DMS153 treated with DMSO at 0.1 percent for 48 hours (cell line): Measurements from ENCODE around the gene ABCA2.
A peak's percentile ranks its signal among the peaks of the same experiment; 100 is the strongest.
"Not testable (repeated sequence)": the region's sequence is repeated elsewhere in the genome, so short reads cannot be mapped to it uniquely, and the experiment has no call there.

Experiments used
- DNase-seq: peaks from one replicate; lab custom pipeline; 2025; ENCODE audit not compliant: unreplicated experiment; lab: John Stamatoyannopoulos, UW

Gene ABCA2

DNA sequence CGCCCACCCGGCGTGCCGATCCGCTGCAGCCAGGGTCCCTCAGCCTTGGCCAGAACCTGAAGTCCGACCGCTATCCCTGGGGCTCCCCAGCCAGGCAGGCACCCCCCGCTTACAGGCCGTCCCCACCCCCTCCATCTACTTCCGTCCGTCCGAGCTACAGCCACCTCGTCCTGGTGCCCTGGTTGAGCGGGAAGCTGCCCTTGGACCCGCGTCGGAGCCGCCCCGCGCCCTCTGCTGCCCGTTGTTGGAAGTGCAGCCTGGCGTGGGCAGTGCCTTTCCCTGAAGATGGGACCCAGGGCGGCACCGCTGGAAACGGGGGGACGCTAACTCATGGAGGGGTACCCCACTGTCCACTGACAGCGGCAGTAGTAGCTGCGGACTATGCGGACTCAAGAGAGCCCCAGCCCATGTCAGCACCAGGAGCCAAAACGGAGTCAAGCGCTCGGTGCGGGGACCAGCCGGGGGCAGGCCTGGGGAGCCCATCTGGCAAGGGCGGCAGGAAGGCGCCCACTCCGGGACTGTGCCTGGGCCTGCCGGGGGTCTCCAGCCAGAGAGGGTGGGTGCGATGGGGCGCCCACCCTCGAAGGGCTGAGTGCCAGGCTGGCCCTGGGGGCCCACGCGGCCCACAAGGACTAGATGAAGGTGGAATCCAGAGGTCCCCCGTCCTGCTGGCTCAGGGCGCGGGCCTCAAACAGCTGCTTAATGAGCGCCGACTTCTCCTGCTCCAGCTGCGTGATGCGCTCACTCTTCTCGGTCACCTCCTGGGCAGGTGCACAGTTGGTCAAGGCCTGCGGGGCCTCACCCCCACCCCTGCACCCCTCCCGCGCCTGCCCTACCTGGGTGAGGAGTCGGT is 36.2 kb upstream of the ABCA2 start:
- no peak for DNase-seq

DNA sequence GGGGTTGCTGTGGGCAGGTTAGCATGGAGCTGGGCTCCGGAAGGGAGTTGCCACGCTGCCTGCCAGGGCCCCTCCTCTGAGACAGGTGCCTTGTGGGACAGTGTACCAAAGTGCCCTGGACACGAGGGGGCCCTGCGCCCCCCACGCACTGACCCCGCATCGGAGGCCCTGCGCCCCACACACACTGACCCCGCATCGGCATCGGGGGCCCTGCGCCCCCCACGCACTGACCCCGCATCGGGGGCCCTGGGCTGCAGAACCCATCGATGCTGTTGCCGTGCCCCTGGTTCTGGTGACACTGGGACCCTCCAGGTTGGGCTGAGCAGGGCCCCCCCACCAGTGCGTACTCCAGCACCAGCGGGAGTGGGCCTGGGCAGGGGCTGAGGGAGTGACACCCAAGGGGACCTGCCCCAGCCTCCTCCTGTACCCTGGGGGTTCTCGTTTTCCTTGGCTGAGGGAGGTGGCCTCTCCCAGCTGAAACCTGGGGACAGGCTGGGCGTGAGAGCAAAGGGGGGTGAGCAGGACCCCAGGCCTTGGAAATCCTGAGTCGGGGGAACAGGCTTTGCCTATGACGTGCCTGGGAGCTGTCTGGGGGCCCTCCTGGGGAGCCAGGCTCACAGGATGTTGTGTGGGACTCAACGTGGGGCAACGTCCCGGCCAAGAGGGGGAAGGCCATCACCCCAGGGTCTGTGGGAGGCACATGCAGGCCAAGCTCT is 35.4 kb upstream of the ABCA2 start:
- no peak for DNase-seq

DNA sequence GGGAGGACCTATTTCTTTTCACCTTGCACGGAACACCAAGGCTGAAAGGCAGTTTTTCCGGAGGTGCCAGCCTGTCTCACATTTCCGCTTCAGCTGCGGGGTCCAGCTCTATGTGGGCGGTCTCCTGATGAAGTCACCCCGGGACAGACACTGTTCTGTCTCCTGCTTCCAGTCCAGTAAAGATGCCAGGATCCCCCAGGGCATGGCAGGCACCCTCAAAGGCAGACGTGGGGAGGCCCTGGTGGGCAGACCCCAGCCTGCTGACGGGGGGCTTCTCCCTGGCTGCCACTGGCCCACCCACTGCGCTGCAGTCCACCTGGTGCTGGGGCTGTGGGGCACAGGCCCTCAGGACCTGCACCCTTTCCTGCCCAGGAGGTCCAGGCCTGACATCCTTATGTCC is 34.8 kb upstream of the ABCA2 start:
- DNase-seq, result not testable (repeated sequence)

DNA sequence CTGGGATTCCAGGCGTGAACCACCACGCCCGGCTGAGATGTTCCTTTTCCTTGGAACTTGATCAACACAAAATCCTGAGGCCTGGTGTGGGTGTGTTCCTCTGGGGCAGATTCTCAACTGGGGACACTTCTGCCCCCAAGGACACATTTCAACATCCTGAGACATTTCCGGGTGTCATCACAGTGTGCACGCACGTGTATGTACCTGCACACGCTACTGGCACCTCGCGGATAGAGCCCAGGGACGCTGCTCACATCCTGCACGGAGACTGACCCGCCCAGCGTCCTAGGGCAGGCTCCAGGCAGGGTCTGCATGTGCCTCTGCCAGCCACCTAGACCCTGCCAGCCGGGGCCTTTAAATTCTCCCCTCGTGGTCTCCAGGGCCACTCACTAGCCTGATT is 34.3 kb upstream of the ABCA2 start:
- no peak for DNase-seq

DNA sequence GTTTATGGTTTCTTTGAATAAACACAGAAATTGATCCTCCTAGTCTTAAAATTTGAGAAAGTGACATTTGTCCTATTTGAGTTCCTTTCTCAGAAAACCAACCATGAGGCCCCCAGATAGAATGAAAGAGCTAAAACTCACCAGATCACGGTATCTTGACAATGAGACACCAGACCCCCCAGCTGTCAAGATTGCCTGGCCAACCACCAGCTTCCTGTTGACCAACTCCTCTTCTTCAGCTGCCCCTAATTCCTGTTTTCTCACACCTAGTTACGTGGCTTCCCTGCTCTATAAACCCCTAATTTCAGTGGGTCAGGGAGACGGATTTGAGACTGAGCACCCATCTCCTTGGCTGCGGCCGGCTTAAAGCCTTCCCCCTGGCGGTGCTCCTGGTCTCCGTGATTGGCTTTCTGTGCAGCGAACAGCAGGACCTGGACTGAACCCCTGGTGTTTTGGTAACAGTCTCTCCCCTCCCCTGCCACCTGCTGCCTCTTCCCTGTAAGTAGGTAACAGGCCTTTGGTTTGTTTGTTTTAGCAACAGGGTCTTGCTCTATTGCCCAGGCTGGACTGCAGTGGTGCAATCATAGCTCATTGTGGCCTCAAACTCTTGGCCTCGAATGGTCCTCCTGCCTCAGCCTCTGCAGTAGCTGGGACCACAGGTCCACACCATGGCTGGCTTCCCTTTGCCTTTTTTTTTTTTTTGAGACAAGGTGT is 30.6 kb upstream of the ABCA2 start:
- no peak for DNase-seq

DNA sequence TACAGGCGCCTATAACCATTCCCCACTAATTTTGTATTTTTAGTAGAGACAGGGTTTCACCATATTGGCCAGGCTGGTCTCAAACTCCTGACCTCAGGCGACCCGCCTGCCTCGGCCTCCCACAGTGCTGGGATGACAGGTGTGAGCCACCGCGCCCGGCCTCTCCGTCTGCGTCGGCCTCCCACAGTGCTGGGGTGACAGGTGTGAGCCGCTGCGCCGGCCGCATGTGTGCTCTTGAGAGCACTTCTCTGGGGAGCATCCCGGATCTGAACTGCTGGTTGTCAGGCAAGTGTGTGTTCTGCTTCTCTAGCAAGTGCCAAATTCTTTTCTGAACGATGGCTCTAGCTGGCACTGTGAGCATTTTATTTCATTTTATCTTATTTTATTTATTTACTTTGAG is 29.5 kb upstream of the ABCA2 start:
- peak; percentile 31 for DNase-seq

DNA sequence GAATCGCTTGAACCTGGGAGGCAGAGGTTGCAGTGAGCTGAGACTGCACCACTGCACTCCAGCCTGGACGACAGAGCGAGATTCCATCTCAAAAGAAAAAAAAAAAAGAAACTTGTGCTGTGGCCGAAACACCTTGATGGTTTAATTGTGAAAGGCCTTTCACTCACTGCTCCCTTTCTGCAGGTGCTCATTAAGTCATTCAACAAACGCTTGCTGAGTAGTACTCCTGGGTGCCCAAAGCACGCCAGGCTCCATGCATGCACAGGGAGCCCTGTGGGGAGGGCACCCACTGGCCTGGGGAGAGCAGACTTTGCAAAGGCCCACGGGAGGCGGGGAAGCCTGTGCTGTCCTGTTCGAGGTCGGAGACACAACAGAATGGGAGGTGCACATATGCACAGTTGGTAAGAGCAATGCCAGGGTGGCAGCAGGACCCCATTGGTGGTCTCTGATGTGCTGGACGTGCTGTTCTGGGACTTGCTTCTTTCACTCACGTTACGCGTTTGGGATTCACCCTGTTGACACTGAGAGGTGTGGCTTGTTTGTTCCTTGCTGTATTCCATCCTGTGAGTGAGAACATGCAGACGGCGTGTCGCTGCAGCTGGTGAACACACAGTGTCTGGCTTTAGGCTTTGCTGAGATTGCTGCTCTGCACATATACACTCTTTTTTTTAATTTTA is 28.8 kb upstream of the ABCA2 start:
- no peak for DNase-seq

DNA sequence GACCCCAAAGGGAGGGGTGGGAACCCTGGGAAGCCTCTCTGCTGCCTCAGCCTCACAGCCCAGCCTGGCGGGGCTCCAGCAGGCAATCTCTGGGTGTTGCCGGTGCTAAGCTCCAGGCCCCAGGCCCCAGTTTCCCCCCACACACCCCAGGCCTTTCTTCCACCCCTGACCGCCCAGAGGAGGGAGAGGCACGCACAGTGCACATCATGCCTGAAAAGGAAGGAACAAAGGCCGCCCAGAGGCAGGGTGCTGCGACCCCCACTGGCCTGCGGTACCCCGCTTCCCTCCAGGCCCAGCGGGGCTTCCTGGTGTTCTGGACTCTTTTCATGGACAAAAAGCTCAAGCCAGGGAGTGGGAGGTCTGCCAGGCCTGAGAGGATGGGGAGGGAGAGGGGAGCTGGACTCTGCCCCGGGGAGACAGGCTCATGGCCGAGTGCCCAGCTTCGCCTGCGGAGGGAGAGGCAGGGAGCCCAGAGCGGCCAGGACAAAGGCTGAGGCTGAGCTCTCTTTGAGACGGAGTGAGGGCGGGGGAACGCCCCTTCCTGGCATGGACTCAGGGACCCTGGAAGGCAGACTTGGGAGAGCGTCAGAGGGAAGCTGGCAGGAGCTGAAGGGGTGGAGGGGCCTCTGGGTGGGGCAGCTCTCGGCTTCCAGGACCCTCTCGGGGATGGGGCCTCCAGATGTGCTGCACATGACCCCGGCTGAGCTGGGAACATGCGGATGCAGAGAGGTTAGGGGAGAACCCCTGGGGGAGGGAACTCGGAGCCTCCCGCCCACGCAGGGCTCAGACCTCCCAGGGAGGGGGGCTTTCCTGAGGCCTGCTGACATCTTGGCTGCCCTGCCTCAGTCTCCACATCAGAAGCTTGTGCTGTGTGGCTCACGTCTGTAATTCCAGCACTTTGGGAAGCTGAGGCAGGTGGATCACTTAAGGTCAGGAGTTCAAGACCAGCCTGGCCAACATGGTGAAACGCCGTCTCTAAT is 27.6 kb upstream of the ABCA2 start:
- peak; percentile 53 for DNase-seq

DNA sequence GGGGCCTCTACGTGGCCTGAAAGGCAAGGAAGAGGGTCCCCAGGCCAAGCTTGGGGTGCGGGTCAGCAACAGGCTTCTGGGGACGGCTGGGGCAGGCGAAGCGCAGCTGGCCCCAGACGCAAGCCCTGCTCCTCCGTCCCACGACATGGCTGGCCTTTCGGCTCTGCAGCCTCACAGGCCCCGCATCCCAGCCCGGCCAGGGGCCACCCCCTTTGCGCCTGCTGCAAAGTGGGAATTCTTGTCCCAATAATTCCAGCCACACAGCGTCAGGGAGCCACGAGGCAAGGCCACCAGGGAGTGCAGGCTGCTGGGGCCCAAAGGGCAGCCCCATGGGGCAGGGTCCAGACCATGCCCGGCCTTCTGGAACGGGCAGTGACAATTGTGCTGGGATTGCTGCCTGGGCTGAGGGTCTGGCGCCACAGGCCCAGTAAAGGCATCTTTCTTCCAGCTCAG is 26.9 kb upstream of the ABCA2 start:
- no peak for DNase-seq

DNA sequence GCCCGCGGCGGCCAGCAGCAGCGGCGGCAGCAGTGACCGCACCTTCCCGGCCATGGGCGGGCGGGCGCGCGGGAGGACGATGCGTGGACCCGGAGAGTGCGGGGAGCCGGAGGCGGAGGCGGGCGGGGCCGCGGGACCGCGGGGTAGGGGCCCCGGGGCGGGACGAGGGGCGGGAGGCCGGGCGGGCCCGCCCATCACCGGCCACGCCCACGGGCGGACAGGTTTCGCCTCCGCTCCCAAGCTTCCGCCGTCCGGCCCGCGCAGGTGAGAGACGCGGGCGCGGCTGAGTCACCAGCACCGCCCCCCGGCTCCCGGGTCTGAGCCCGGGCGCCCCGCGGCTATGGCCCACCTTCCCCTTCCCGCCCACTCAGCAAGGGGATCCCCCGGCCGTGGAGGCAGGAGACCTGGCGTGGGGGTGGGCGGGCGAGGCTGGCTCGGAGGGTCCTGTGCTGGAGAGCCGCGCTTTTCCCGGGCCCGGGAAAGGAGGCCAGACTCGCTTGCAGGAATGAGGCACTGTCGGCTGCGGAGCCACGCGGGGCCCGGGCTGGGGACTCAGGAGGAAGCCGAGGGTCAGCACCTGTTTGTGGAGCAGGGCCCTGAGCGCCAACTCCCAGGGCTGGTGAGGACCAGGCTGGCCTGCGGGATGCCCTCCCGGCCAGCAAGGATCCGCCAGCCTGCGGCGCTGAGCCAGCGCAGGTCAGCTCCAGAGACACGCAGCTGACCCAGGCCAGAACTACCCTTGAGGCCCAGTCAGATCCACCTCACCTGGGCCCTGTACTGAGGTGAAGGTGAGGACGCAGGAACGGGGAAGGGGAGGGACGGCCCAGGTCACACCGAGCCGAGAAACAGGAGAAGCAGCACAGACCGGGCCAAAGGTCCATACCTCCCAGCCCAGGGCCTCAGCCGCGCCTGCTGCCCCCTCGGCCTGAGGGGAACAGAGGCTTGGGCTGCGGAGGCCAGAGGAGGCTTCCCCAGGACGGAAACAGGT is 26.2 kb upstream of the ABCA2 start, which contains the start of gene ENTPD2:
ENTPD2 (minus strand) TSS at position 118 of the 988 bp plus-strand sequence; CDS start at position 54, 64 bp downstream.
- DNase-seq, result peak; percentile 44

DNA sequence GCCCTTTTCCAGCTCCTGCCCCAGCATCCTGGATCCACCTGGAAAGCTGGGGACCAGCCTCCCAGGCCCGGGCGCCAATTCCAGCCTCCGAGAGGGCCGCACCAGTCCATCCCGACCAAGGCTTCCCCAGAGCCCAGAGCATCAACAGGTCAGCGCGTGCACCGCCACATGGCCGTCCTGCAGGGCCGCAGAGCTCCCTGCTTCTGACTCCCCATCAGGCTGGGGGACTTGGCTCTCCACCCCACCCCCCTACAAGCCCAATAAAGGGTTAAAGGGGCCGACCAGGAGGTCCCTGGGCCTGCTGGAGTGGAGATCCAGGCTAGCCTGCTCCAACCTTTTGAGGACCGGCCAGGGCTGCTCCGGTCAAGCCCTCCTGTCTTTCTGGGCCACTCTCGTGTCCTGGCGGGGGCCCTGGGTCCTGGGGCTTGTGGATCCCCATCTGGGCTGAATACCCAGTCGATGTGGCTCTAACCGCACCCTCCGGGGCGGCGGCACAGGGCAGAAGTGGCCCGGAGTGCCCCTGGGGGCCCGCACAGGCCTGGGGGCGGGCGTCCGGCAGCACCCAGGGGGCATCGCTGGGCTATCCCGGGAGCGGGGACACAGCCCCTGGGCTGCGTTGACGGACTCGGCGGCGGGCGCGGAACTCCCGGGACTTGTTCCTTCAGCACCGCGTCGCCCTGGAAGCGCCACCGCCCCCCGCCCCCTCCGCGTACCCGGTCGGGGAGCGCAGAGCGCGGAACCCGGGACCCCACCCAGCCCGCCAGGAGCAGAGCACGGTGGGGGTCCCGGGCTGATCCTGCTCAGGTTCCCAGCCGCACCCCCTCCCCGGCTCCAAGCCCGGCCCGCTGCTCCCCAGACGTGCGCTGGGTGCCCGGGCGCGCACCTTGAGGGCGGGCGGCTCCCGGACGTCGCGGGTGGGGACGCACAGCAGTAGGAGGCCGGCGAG is 25.2 kb upstream of the ABCA2 start:
- no peak for DNase-seq

DNA sequence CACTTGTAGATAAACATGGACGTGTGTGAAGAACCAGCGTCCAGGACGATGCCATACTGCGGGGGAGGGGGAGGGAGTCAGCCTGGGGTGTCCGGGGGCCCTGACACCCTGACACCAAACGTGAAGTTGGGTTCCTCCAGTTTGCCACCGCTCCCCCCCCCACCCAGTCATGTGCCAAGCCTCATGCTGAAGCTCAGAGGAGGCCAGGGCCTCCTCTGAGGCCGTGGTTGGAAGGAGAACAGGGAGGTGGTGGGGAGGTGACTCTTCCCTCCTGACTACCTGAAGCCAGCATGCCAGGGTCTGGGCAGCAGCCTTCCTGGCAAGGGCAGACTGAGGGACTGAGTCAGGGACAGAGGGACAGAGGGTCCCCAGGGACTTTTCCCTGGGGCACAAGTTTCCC is 24.3 kb upstream of the ABCA2 start:
- DNase-seq, result no peak

DNA sequence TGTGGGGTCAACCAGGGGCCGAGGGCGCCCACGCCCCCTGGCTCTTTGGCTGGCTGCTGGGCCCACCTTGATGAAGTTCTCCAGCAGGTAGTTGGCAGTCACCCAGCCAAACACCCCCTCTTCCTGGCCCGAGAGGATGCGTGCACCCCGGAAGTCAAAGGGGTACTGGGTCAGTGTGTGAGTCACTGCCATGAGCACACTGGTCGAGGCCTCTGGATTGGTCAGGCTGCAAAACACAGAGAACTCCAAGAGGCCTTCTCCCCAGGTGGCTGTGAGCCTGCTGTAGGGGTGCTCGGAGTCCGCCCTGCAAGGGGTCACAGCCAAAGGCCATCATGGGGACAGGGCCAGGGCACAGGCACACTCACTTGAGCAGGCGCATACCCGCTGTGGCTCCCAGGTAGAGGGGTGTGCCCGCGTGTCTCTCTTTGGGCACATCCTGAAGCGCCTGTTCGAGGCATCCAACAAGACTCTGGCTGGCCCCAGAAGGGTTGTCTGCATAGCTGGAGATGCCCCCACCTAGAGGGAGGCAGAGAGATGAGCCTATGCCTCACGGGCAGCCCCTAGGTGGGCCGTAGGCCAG is 23.2 kb upstream of the ABCA2 start:
- DNase-seq, result no peak

DNA sequence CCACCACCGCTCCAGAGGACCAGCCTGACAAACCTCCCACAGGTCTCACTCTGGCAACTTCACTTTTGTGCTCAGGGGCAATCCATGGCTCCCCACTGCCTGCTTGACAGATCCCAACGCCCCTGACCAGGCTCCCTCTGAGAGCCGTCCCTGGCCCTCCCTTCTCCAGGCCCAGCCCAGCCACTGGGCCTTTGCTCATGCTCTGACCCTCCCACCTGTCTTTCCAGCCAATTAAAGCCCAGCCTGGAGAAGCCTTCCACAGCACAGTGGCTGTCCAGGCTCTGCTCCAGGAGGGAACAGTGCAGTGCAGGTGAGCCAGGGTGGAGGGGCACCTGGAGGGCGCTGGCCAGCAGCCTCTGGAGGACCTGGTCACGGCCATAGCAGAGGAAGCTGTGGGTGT is 22.5 kb upstream of the ABCA2 start:
- no peak for DNase-seq

DNA sequence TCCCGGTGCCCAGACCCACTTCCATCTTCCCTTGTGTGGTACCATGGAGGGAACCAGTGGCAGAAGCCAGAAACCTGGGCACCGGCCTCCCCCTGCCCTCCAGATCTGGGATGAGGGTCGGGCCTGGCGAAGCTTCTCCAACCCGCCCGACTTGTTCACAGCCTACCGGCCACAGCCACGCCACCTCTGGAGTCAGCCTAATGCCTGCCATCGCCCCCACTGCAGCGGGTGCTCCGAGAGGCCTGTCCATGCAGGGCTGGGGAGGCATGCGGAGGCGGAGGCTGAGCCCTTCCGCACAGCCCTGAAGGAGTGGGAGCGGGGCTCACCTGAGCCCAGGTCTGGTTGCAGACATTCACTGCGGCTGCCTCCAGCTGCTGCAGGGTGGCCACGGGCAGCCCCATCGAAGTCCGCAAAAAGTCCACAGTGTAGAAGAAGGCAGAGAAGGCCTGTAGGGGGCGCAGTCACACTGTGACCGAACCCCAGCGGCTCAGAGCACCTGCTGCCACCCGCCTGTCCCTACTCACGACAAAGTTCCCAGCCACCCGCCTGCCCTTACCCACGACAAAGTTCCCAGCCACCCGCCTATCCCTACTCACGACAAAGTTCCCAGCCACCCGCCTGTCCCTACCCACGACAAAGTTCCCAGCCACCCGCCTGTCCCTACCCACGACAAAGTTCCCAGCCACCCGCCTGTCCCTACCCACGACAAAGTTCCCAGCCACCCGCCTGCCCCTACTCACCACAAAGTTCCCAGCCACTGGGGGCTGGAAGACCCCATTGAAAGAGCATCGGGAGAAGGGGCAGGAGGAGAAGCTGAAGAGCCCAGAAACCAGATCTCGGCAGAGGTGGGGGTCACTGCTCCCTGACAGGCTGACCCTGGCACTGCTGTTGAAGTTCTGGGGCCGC is 21.8 kb upstream of the ABCA2 start:
- no peak for DNase-seq
